Activated CD8-positive, alpha-beta memory T cell treated with anti-CD3 and anti-CD28 coated beads for 36 hours (primary cell): ENCODE measurements around the gene THRSP. TPM values are rescaled to one million over a fixed set of nuclear protein-coding genes. Genes with fewer than 3 reads are reported as not detected.
"Not testable (repeated sequence)": the region's sequence is repeated elsewhere in the genome, so short reads cannot be mapped to it uniquely, and the experiment has no call there.

Experiments used
- CTCF ChIA-PET: fragments of 350-600 bp; sonication (Branson Sonifier 250); formaldehyde crosslinking; loops from one replicate; lab custom pipeline; 2021; ENCODE audit warnings: antibody characterized with exemption; lab: Charles Lee
- POLR2A ChIA-PET: fragments of 350-600 bp; sonication (Branson Sonifier 250); formaldehyde crosslinking; loops from one replicate; lab custom pipeline; 2021; ENCODE audit warnings: antibody characterized with exemption; lab: Charles Lee
- total RNA-seq, 2 experiments: library from RNA; stranded (reverse); gene quantifications; one replicate each; pipeline ENCODE4 v1.2.3, GENCODE V29; 2021

Gene THRSP
- not detected for total RNA-seq

- ChIA-PET CTCF (interaction anchor here (0.9 kb wide), 1 partner anchor 18 kb away, joined by 3 read pairs; no protein-coding TSS in a partner anchor), POLR2A (no interaction called here)
These were observed at the start of gene THRSP for GRCh38 chr11:78063440-78064181. Gene THRSP, plus strand, starts transcription at chr11:78063861. Its CDS starts 21 bp downstream, at chr11:78063882.

GRCh38 chr11:78014937-78015520 is 48.6 kb upstream of the THRSP start:
- POLR2A ChIA-PET = not testable (repeated sequence)
- CTCF ChIA-PET = interaction anchor here (0.6 to 1.5 kb wide), 2 partner anchors 18 to 31 kb away, joined by 3 read pairs; no protein-coding TSS in a partner anchor

- ChIA-PET CTCF (no interaction called here), POLR2A (no interaction called here)
These were observed 47.8 kb upstream of the THRSP start for GRCh38 chr11:78015878-78016277.

GRCh38 chr11:78019808-78020207 is 43.9 kb upstream of the THRSP start:
- CTCF ChIA-PET = interaction anchor here (0.6 kb wide), 1 partner anchor 11 kb away, joined by 3 read pairs; no protein-coding TSS in a partner anchor
- POLR2A ChIA-PET = no interaction called here

GRCh38 chr11:78020246-78020645 is 43.4 kb upstream of the THRSP start:
- ChIA-PET CTCF (interaction anchor here (0.6 to 1.3 kb wide), 2 partner anchors 11 to 27 kb away, joined by 3 read pairs; no protein-coding TSS in a partner anchor), POLR2A (no interaction called here)

- ChIA-PET CTCF (no interaction called here), POLR2A (no interaction called here)
These were observed 42.0 kb upstream of the THRSP start for GRCh38 chr11:78021611-78022010.

- POLR2A ChIA-PET = no interaction called here
- CTCF ChIA-PET = no interaction called here
These were observed 41.0 kb upstream of the THRSP start, which contains the start of gene KCTD14 for GRCh38 chr11:78022397-78023396. Gene KCTD14, minus strand, starts transcription at chr11:78023276. Its CDS starts 27 bp downstream, at chr11:78023249.

GRCh38 chr11:78023426-78023825 is 40.2 kb upstream of the THRSP start:
- ChIA-PET CTCF (no interaction called here), POLR2A (no interaction called here)

- ChIA-PET CTCF (no interaction called here), POLR2A (no interaction called here)
These were observed 38.3 kb upstream of the THRSP start for GRCh38 chr11:78025378-78025777.

- ChIA-PET CTCF (no interaction called here), POLR2A (no interaction called here)
These were observed 35.9 kb upstream of the THRSP start for GRCh38 chr11:78027759-78028158.

GRCh38 chr11:78028423-78028822 is 35.2 kb upstream of the THRSP start:
- CTCF ChIA-PET, POLR2A ChIA-PET: not testable (repeated sequence)

- CTCF ChIA-PET = interaction anchor here (0.7 to 1.1 kb wide), 3 partner anchors 10 to 31 kb away, joined by 3 to 4 read pairs (median 3); no protein-coding TSS in a partner anchor
- POLR2A ChIA-PET = no interaction called here
These were observed 33.0 kb upstream of the THRSP start for GRCh38 chr11:78030429-78031325.

- ChIA-PET POLR2A (no interaction called here), CTCF (interaction anchor here (0.7 kb wide), 1 partner anchor 11 kb away, joined by 3 read pairs; no protein-coding TSS in a partner anchor)
These were observed 32.0 kb upstream of the THRSP start for GRCh38 chr11:78031629-78032028.

GRCh38 chr11:78032090-78032489 is 31.6 kb upstream of the THRSP start:
- POLR2A ChIA-PET = no interaction called here
- CTCF ChIA-PET = no interaction called here

- CTCF ChIA-PET = interaction anchor here (0.7 kb wide), 1 partner anchor 18 kb away, joined by 3 read pairs; no protein-coding TSS in a partner anchor
- POLR2A ChIA-PET = no interaction called here
These were observed 30.6 kb upstream of the THRSP start for GRCh38 chr11:78033040-78033439.

- POLR2A ChIA-PET = no interaction called here
- CTCF ChIA-PET = no interaction called here
These were observed 29.0 kb upstream of the THRSP start for GRCh38 chr11:78034623-78035022.

GRCh38 chr11:78036313-78036712 is 27.3 kb upstream of the THRSP start:
- POLR2A ChIA-PET = no interaction called here
- CTCF ChIA-PET = no interaction called here

- CTCF ChIA-PET = interaction anchor here (1.0 kb wide), 1 partner anchor 29 kb away, joined by 3 read pairs; no protein-coding TSS in a partner anchor
- POLR2A ChIA-PET = interaction anchor here (0.7 kb wide), 1 partner anchor 42 kb away, joined by 3 read pairs; no protein-coding TSS in a partner anchor
These were observed 26.6 kb upstream of the THRSP start for GRCh38 chr11:78037056-78037455.
